ENCODE data around the gene THADA. TPM values are rescaled to one million over a fixed set of nuclear protein-coding genes. Genes with fewer than 3 reads are reported as not detected.
"Not testable (repeated sequence)": the region's sequence is repeated elsewhere in the genome, so short reads cannot be mapped to it uniquely, and the experiment has no call there.

THADA gene
- total RNA-seq, result 10 to 100 TPM; 34.5 to 35.2 TPM

DNA sequence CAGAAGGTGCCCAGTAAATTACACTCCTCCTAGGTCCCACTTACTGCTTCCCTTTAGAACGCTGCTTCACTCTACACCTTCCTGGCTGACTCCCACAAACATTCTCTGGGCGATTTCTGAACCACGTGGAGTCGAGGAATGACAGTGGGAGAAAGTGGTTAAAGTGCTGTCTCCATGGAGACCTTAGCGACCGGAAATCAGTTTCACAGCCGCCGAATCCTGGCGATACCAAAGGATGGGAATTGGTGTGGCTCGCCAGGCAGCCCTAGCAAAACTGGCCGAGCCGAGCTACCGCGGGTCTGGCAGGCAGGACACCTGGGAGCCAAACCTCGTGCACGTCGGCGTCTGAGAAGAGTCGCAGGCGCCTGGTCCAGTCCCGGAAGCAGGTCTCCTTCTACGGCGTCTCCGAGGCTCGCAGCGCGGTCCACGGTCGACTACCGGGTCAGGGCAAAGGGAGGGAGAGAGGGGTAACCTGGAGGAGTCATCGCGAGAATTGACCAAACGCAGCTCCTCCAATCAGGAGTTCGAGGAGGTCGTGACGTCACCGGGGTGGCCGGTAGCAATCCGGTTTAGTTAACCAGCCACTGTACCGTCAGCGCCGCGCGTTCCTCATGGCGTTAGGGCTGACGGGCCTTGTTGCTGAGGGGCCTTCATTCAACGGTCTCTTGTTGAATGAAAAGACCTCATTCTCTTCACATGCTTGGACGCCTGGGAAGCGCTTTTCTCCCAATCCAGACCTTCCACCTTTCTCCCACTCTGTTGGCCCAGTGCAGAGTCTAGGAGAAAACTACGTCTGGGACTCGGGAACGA, at the start of gene THADA:
TSS of gene THADA (minus strand) at position 436 of the 810 bp plus-strand sequence. CDS start 3,646 bp downstream, outside the sequence.
- peak within 1 kb of the TSS; percentile 98 for H3K4me3 Mint-ChIP-seq
- H3K27me3 Mint-ChIP-seq, result peaks cover 6% of the 10 kb centered on the region
- peaks cover 21% of the 10 kb centered on the region for H3K4me1 Mint-ChIP-seq
- H3K27ac Mint-ChIP-seq, result peak within 1 kb of the TSS; percentile 98
- peak; percentile 97 for DNase-seq
- H3K36me3 Mint-ChIP-seq, result peaks cover 21% of the 10 kb centered on the region
- H3K9me3 Mint-ChIP-seq, result no peaks in the 10 kb centered on the region

DNA sequence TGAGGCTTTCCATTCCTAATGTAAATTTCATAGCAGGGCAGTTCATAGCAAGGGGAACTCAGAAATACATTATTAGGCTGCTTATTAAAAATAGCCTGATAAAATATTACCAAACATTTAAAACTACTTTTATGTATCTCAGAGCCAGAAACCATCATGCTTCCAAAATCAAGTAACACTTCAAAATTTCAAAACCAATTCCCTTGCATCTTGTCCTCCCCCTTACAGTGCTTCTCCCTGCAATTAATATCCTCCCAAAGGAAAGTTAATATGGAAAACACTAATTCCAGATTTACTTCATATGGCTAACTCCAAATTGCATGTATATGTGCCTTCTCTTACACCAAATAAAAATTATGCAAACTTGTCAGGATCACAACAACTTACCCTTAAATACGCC, 47.8 kb upstream of the THADA start:
- H3K36me3 Mint-ChIP-seq, result no peaks in the 10 kb centered on the region
- no peak for DNase-seq
- H3K4me3 Mint-ChIP-seq, result no peak overlapping the region
- H3K27me3 Mint-ChIP-seq, result no peaks in the 10 kb centered on the region
- no peak overlapping the region for H3K27ac Mint-ChIP-seq
- no peaks in the 10 kb centered on the region for H3K4me1 Mint-ChIP-seq
- H3K9me3 Mint-ChIP-seq, result peaks cover 4% of the 10 kb centered on the region

DNA sequence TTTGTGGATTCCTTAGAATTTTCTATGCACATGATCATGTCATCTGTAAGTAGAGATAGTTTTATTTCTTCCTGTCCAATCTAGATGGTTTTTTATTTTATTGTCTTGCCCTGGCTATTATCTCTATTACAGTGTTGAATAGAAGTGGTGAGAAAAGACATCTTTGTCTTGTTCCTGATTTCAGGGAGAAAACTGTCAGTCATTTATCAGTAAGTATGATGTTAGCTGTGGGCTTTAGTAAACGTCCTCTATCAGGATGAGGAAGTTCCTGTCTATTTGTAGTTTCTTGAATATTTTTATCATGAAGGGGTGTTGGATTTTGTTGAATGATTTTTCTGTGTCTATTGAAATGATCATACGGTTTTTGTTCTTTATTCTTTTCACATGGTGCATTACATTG, 46.5 kb upstream of the THADA start:
- Mint-ChIP-seq H3K27me3 (no peaks in the 10 kb centered on the region), H3K4me1 (peaks cover 3% of the 10 kb centered on the region), H3K27ac (no peak overlapping the region), H3K36me3 (no peaks in the 10 kb centered on the region), H3K9me3 (peaks cover 4% of the 10 kb centered on the region), H3K4me3 (no peak overlapping the region)
- DNase-seq, result no peak

GRCh38 chr2:43637030-43637803, 41.4 kb upstream of the THADA start, which contains the start of gene PLEKHH2:
Gene PLEKHH2 (plus strand): TSS chr2:43637260. CDS start chr2:43644674, 7,414 bp downstream.
- peak; percentile 93 for DNase-seq
- H3K27me3 Mint-ChIP-seq, result peaks cover 33% of the 10 kb centered on the region
- H3K36me3 Mint-ChIP-seq, result no peaks in the 10 kb centered on the region
- peaks cover 4% of the 10 kb centered on the region for H3K9me3 Mint-ChIP-seq
- H3K4me1 Mint-ChIP-seq, result peaks cover 12% of the 10 kb centered on the region
- H3K4me3 Mint-ChIP-seq, result peak within 1 kb of the TSS; percentile 86
- H3K27ac Mint-ChIP-seq, result peak within 1 kb of the TSS; percentile 63

DNA sequence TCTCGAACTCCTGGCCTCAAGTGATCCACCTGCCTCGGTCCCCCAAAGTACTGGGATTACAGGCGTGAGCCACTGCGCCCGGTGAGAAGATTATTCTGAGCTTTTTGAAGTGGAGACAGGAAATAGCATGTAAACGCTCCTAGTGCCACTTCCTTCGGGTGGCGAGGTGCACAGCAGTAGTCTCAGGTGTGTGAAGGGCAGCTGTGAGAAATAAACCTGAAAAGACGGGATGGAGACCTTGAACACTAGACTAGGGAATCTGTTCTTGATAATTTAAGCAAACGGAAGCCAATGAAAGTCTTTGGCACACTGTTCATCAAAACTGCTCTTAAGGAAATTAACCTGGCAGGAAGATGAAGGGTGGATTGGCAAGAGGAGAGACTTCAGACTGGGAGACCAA, 40.8 kb upstream of the THADA start:
- Mint-ChIP-seq H3K27me3 (peaks cover 33% of the 10 kb centered on the region), H3K4me3 (peak overlapping the region; percentile 86), H3K9me3 (peaks cover 4% of the 10 kb centered on the region), H3K4me1 (peaks cover 12% of the 10 kb centered on the region), H3K27ac (peak overlapping the region; percentile 63), H3K36me3 (no peaks in the 10 kb centered on the region)
- peak; percentile 3 for DNase-seq

DNA sequence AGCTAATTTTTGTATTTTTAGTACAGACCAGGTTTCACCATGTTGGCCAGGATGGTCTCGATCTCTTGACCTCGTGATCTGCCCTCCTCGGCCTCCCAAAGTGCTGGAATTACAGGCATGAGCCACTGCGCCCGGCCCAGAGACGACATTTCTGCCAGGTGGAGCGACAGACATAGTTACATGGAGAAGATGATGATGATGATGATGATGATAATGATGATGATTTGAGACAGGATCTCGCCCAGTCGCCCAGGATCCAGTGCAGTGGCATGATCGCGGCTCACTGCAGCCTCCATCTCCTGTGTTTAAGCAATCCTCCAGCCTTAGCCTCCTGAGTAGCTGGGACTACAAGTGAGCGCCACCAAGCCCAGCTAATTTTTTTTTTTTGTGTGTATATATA, 40.3 kb upstream of the THADA start:
- not testable (repeated sequence) for H3K4me3 Mint-ChIP-seq, H3K9me3 Mint-ChIP-seq, H3K27ac Mint-ChIP-seq, DNase-seq, H3K36me3 Mint-ChIP-seq
- H3K27me3 Mint-ChIP-seq, result peaks cover 33% of the 10 kb centered on the region
- peaks cover 12% of the 10 kb centered on the region for H3K4me1 Mint-ChIP-seq

DNA sequence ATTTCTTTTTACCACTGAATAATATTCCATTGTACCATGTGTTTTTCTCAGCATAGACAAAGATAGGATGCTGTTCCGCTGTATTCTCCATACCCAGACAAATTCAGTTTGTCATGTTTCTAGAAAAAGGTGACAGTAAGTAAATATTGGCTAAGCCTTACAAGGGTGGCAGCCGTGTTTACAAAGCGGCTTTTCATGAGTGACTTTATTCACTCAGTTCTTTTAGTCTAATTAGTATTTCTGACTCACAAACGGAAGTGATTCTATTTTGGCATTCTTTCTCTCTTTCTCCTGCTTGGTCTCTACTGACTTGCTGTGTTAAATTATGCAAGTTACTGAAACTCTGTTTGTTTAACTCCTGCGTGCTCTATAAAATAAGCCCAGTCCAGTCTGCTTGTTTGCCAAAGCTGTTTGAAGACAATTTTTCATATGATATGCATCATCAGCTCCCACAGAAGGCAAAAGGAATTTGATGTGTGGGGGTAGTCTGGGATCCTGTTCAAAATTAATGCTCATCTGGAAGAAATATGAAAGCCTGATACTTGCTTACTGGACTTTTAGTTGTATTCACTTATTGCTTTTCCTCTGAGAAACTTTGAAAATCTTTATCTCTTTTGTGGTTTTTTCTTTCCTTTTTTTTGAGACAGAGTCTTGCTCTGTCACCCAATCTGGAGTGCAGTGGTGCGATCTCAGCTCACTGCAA, 38.9 kb upstream of the THADA start:
- Mint-ChIP-seq H3K9me3 (peaks cover 4% of the 10 kb centered on the region), H3K27ac (no peak overlapping the region), H3K36me3 (no peaks in the 10 kb centered on the region), H3K4me1 (peaks cover 12% of the 10 kb centered on the region), H3K27me3 (peaks cover 33% of the 10 kb centered on the region), H3K4me3 (no peak overlapping the region)
- no peak for DNase-seq

DNA sequence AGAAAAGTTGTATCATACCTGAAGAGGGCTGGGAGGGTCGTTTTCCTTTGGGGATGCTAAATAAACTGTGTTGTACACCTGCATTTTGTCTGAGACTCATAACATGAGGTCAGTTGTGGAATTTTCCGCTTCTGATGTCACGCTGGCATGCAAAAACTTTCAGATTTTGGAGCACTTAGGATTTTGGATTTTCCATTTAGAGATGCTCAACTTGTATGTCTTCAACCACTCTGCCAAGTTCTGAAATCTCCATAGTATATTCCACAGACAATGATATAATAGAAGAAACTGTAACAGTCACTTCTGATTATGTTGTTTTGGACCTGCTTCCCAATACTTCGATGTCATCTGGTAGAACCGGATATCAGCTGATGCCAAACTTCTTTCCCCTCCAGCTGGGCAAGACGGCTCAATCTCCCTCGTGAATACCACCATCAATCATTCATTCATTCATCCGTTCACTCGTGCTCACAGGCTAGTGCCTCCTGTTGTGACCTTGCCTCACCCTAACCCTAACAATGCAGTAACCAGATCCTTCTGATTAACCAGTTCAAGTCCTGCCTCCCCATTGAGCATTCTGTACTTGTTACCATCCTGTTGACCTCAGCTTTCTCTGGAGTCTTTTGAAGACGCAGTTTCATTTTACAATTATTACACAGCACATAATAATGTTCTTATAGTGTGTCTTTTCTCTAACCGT, 35.9 kb upstream of the THADA start:
- no peak for DNase-seq
- H3K27me3 Mint-ChIP-seq, result peaks cover 33% of the 10 kb centered on the region
- no peak overlapping the region for H3K27ac Mint-ChIP-seq
- no peak overlapping the region for H3K4me3 Mint-ChIP-seq
- H3K9me3 Mint-ChIP-seq, result no peaks in the 10 kb centered on the region
- H3K36me3 Mint-ChIP-seq, result no peaks in the 10 kb centered on the region
- peaks cover 8% of the 10 kb centered on the region for H3K4me1 Mint-ChIP-seq

DNA sequence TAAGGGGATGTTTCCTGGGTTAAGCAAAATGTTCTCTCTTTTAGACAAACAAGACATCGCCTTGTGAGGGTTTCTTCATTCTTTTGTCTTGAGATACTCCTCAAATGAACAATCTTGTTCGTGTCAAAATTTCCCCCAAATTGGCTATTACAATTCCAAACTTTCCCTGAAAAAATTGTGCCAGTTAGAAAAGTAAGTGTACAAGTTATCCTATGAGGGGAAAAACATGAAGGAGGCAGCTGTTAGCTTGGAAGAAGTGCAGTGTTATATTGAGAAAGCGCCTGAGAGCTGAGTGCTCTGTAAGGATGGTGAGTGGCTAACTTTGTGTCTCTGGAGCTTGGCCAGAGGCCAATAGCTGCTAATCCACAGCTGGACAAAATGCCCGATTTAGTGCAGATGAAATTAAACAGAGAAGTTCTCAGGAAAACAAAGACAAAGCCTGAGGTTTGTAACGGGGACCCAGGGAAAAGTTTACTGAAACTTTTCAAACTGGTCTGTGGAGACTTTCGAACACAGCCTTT, 27.2 kb upstream of the THADA start:
- Mint-ChIP-seq H3K9me3 (no peaks in the 10 kb centered on the region), H3K4me1 (no peaks in the 10 kb centered on the region), H3K27ac (no peak overlapping the region), H3K27me3 (peaks cover 6% of the 10 kb centered on the region), H3K36me3 (no peaks in the 10 kb centered on the region), H3K4me3 (no peak overlapping the region)
- DNase-seq, result no peak

GRCh38 chr2:43619511-43619910, 23.7 kb upstream of the THADA start:
- no peaks in the 10 kb centered on the region for H3K36me3 Mint-ChIP-seq
- no peak overlapping the region for H3K27ac Mint-ChIP-seq
- DNase-seq, result no peak
- no peaks in the 10 kb centered on the region for H3K4me1 Mint-ChIP-seq
- peaks cover 6% of the 10 kb centered on the region for H3K27me3 Mint-ChIP-seq
- no peak overlapping the region for H3K4me3 Mint-ChIP-seq
- H3K9me3 Mint-ChIP-seq, result no peaks in the 10 kb centered on the region

DNA sequence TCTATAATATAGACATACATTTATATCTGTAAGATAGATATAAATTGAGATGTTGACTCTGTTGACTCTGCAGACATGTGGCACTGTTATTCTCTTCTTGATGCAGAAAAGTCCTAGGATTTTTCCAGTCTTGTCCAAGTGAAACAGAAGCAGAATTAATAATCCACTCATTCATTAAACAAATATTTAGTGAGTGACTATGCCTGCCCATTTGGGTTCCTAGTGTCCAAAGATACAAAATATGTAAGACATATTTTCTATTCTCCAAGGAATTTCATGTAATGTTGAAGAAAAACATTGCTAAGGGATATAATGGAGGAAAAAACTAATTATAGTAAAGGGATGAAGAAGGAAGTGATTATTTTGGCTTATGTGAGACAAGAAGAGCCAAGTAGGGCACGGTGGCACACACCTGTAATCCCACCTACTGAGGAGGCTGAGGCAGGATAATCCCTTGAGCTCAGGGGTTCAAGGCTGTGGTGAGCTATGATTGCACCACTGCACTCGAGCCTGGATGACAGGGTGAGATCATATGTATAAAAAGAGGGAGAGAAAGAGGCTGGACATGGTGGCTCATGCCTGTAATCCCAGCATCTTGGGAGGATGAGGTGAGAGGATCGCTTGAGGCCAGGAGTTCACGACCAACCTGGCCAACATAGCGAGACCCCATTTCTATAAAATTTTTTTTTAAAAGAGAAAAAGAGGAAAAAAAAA, 21.3 kb upstream of the THADA start:
- Mint-ChIP-seq H3K27ac (no peak overlapping the region), H3K36me3 (no peaks in the 10 kb centered on the region), H3K4me3 (no peak overlapping the region), H3K4me1 (no peaks in the 10 kb centered on the region), H3K9me3 (no peaks in the 10 kb centered on the region), H3K27me3 (peaks cover 6% of the 10 kb centered on the region)
- DNase-seq, result no peak

DNA sequence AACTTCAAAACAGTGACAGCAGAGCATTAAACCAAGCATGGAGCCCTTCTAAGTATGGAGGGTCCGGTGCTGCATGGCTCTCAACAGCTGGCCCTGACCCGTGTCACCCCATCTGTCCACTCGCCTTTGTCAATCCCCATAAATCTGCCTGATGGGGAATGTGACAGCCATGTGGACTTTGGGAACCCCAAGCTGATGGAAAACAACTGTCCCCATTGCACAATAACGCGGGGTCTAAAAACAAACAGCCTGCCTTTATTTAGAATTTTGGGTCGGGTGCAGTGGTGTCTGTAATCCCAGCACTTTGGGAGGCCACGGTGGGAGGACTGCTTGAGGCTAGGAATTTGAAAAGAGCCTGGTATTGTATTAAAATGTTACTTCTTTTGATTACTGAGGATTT, 17.1 kb upstream of the THADA start:
- Mint-ChIP-seq H3K9me3 (no peaks in the 10 kb centered on the region), H3K4me1 (no peaks in the 10 kb centered on the region), H3K27ac (no peak overlapping the region), H3K4me3 (no peak overlapping the region), H3K27me3 (no peaks in the 10 kb centered on the region), H3K36me3 (no peaks in the 10 kb centered on the region)
- no peak for DNase-seq

- Mint-ChIP-seq H3K4me1 (no peaks in the 10 kb centered on the region), H3K4me3 (no peak overlapping the region), H3K9me3 (no peaks in the 10 kb centered on the region), H3K27ac (no peak overlapping the region), H3K36me3 (no peaks in the 10 kb centered on the region), H3K27me3 (no peaks in the 10 kb centered on the region)
- DNase-seq, result peak; percentile 53
These were observed 16.4 kb upstream of the THADA start for GRCh38 chr2:43611987-43612894.

Measured in activated naive CD8-positive, alpha-beta T cell treated with anti-CD3 and anti-CD28 coated beads for 36 hours (primary cell).